Tibial nerve (tissue), 4 donors: ENCODE results near the gene WFIKKN2. TPM values are rescaled to one million over a fixed set of nuclear protein-coding genes. Genes with fewer than 3 reads are reported as not detected.
"Not testable (repeated sequence)": the region's sequence is repeated elsewhere in the genome, so short reads cannot be mapped to it uniquely, and the experiment has no call there.

Experiments used
- DNase-seq, 2 donors: peaks; one replicate each; pipeline ENCODE4 v3.0.0-alpha.2; 2019; ENCODE audit warnings: low spot score in 2 of 2
- H3K27ac ChIP-seq, 4 donors: fragments of 200-600 bp; sonication (generic) in 3 of 4; one replicate each; pipeline ENCODE4 v1.5.1; 2017 to 2019; ENCODE audit warnings: mild to moderate bottlenecking in 1 of 4
- H3K27me3 ChIP-seq, 2 donors: fragments of 200-600 bp; sonication (generic) in 1 of 2; one replicate each; pipeline versions ENCODE4 v1.5.1 to v1.6.0; 2017 to 2019
- H3K36me3 ChIP-seq, 3 donors: fragments of 200-600 bp; sonication (generic); one replicate each; pipeline ENCODE4 v1.5.1; 2018 to 2019
- H3K4me1 ChIP-seq, 4 donors: fragments of 200-600 bp; sonication (generic) in 3 of 4; one replicate each; pipeline ENCODE4 v1.5.1; 2017 to 2019
- H3K4me3 ChIP-seq, 4 donors: fragments of 200-600 bp; sonication (generic) in 3 of 4; one replicate each; pipeline ENCODE4 v1.5.1; 2017 to 2019; ENCODE audit warnings: mild to moderate bottlenecking in 1 of 4, moderate library complexity in 1 of 4
- H3K9me3 ChIP-seq, 4 donors: fragments of 200-600 bp; sonication (generic) in 3 of 4; one replicate each; pipeline ENCODE4 v1.5.1; 2017 to 2019
- CTCF ChIP-seq, 5 experiments: fragments of 200-600 bp in 3 of 5; fragments of 450-650 bp in 2 of 5; sonication (generic) in 3 of 5; IDR thresholded peaks; one replicate each; pipeline ENCODE4 v1.5.1; 2016 to 2019; ENCODE audit warnings: antibody characterized with exemption in 5 of 5, mild to moderate bottlenecking in 3 of 5, moderate library complexity in 2 of 5
- EP300 ChIP-seq, 2 donors: sonication (generic); formaldehyde crosslinking; IDR thresholded peaks; one replicate each; pipeline ENCODE4 v1.6.1; 2017; ENCODE audit warnings: antibody characterized with exemption in 2 of 2, mild to moderate bottlenecking in 1 of 2
- POLR2A ChIP-seq, 2 donors: fragments of 450-650 bp; IDR thresholded peaks; one replicate each; pipeline ENCODE4 v1.6.1; 2017; ENCODE audit warnings: antibody characterized with exemption in 2 of 2, mild to moderate bottlenecking in 2 of 2, moderate library complexity in 2 of 2
- WGBS, 2 donors: methylation state at CpG; one replicate each; pipeline ENCODE4 v1.1.5; 2018; 5-methylcytosine and 5-hydroxymethylcytosine counted together
- total RNA-seq, 4 donors: library from RNA; depleted of rRNA; stranded (reverse); fragments of >200 nt; gene quantifications; one replicate each; pipeline ENCODE4 v1.1.0, GENCODE V29; 2016

Gene WFIKKN2
- total RNA-seq, 4 donors from 2014 or later, result 1.0 to 2.2 (median 1.2) TPM; not detected in 1

- WGBS, 2 donors, result 56 to 62% methylated on average over 4 of the region's 4 CpGs
- no peak for DNase-seq
These were observed 37.5 kb downstream of the WFIKKN2 start for GRCh38 chr17:50872710-50873424.

GRCh38 chr17:50875074-50875473, 39.7 kb downstream of the WFIKKN2 start:
- TF ChIP-seq CTCF (IDR thresholded peaks at IDR 0.05) (no peak), POLR2A (IDR thresholded peaks at IDR 0.05) (no peak), EP300 (IDR thresholded peaks at IDR 0.05) (no peak)
- no peaks in the 10 kb centered on the region for H3K36me3 ChIP-seq
- peaks cover 0 to 4% (median 0%) of the 10 kb centered on the region in 4 donors for H3K9me3 ChIP-seq
- 50 to 61% methylated on average over 2 of the region's 2 CpGs for WGBS, 2 donors
- H3K4me1 ChIP-seq, result peaks cover 0 to 40% (median 10%) of the 10 kb centered on the region in 4 donors
- no peak overlapping the region for H3K4me3 ChIP-seq
- H3K27me3 ChIP-seq, result no peaks in the 10 kb centered on the region
- peak overlapping the region in 2 of 4 donors; percentile 43 to 73 for H3K27ac ChIP-seq
- DNase-seq, result no peak

More at GRCh38 chr17:50872710-50873424, 37.5 kb downstream of the WFIKKN2 start:
- Histone ChIP-seq H3K9me3 (no peaks in the 10 kb centered on the region), H3K4me3 (no peak overlapping the region), H3K36me3 (no peaks in the 10 kb centered on the region), H3K27me3 (no peaks in the 10 kb centered on the region), H3K4me1 (peaks cover 0 to 52% (median 10%) of the 10 kb centered on the region in 4 donors), H3K27ac (peak overlapping the region in 1 of 4 donors; percentile 8)
- TF ChIP-seq CTCF (IDR thresholded peaks at IDR 0.05), result no peak
- no peak for TF ChIP-seq EP300 (IDR thresholded peaks at IDR 0.05)
- TF ChIP-seq POLR2A (IDR thresholded peaks at IDR 0.05), result no peak

GRCh38 chr17:50877042-50877441, 41.7 kb downstream of the WFIKKN2 start:
- Histone ChIP-seq H3K27ac (peak overlapping the region in 2 of 4 donors; percentile 61 to 69), H3K4me1 (peaks cover 0 to 31% (median 10%) of the 10 kb centered on the region in 4 donors)
- not testable (repeated sequence) for H3K27me3 ChIP-seq, H3K4me3 ChIP-seq, DNase-seq, H3K9me3 ChIP-seq, H3K36me3 ChIP-seq
- WGBS, 2 donors, result 93 to 98% methylated on average over 9 of the region's 9 CpGs

GRCh38 chr17:50877838-50878237, 42.5 kb downstream of the WFIKKN2 start:
- no peak for DNase-seq
- Histone ChIP-seq H3K9me3 (peaks cover 0 to 5% (median 0%) of the 10 kb centered on the region in 4 donors), H3K4me3 (no peak overlapping the region), H3K27me3 (no peaks in the 10 kb centered on the region), H3K27ac (peak overlapping the region in 3 of 4 donors; percentile 25 to 69 (median 61)), H3K36me3 (no peaks in the 10 kb centered on the region), H3K4me1 (peaks cover 0 to 24% (median 7%) of the 10 kb centered on the region in 4 donors)
- TF ChIP-seq CTCF (IDR thresholded peaks at IDR 0.05) (no peak), POLR2A (IDR thresholded peaks at IDR 0.05) (no peak), EP300 (IDR thresholded peaks at IDR 0.05) (no peak)
- 68 to 80% methylated on average over 1 of the region's 1 CpG for WGBS, 2 donors

GRCh38 chr17:50879086-50879485, 43.7 kb downstream of the WFIKKN2 start:
- H3K27me3 ChIP-seq, result no peaks in the 10 kb centered on the region
- 93 to 98% methylated on average over 5 of the region's 5 CpGs for WGBS, 2 donors
- H3K36me3 ChIP-seq, result no peaks in the 10 kb centered on the region
- H3K4me1 ChIP-seq, result peaks cover 0 to 28% (median 7%) of the 10 kb centered on the region in 4 donors
- no peak for TF ChIP-seq POLR2A (IDR thresholded peaks at IDR 0.05)
- no peak for TF ChIP-seq EP300 (IDR thresholded peaks at IDR 0.05)
- no peak for TF ChIP-seq CTCF (IDR thresholded peaks at IDR 0.05)
- H3K27ac ChIP-seq, result peak overlapping the region in 1 of 4 donors; percentile 69
- peaks cover 0 to 5% (median 0%) of the 10 kb centered on the region in 4 donors for H3K9me3 ChIP-seq
- no peak for DNase-seq
- H3K4me3 ChIP-seq, result no peak overlapping the region
